ENCODE data around the gene OR6C76. TPM values are rescaled to one million over a fixed set of nuclear protein-coding genes. Genes with fewer than 3 reads are reported as not detected.
"Not testable (repeated sequence)": the region's sequence is repeated elsewhere in the genome, so short reads cannot be mapped to it uniquely, and the experiment has no call there.

The OR6C76 gene
- polyA plus RNA-seq (ENCODE audit: insufficient read length), result not detected

GRCh38 chr12:55425954-55426353 lies at the start of gene OR6C76:
TSS of gene OR6C76 (plus strand) at chr12:55426254. CDS start at chr12:55426254, 0 bp downstream.
- no peak for DNase-seq

- DNase-seq, result no peak
Measured at GRCh38 chr12:55385891-55386290, 40.2 kb upstream of the OR6C76 start.

- DNase-seq, result no peak
Measured at GRCh38 chr12:55392032-55392795, 33.8 kb upstream of the OR6C76 start.

- no peak for DNase-seq
Measured at GRCh38 chr12:55396326-55396725, 29.7 kb upstream of the OR6C76 start.

- DNase-seq, result no peak
Measured at GRCh38 chr12:55400229-55400628, 25.8 kb upstream of the OR6C76 start, which contains the start of gene OR6C65. TSS of gene OR6C65 (plus strand) at chr12:55400529. CDS start at chr12:55400529, 0 bp downstream.

- DNase-seq, result no peak
Measured at GRCh38 chr12:55407866-55408265, 18.2 kb upstream of the OR6C76 start.

- not testable (repeated sequence) for DNase-seq
Measured at GRCh38 chr12:55409133-55409532, 16.9 kb upstream of the OR6C76 start.

- not testable (repeated sequence) for DNase-seq
Measured at GRCh38 chr12:55412138-55412537, 13.9 kb upstream of the OR6C76 start.

GRCh38 chr12:55413498-55414388 lies 12.3 kb upstream of the OR6C76 start:
- DNase-seq, result not testable (repeated sequence)

GRCh38 chr12:55414396-55414823 lies 11.6 kb upstream of the OR6C76 start:
- DNase-seq, result not testable (repeated sequence)

- not testable (repeated sequence) for DNase-seq
Measured at GRCh38 chr12:55414889-55415288, 11.2 kb upstream of the OR6C76 start.

- no peak for DNase-seq
Measured at GRCh38 chr12:55416961-55417360, 9.1 kb upstream of the OR6C76 start.

- no peak for DNase-seq
Measured at GRCh38 chr12:55420307-55420962, 5.6 kb upstream of the OR6C76 start.

- DNase-seq, result no peak
Measured at GRCh38 chr12:55428331-55429243, 2.5 kb downstream of the OR6C76 start.

- not testable (repeated sequence) for DNase-seq
Measured at GRCh38 chr12:55441233-55441632, 15.2 kb downstream of the OR6C76 start.

- no peak for DNase-seq
Measured at GRCh38 chr12:55443776-55444175, 17.7 kb downstream of the OR6C76 start, which contains the start of gene OR6C2. TSS of gene OR6C2 (plus strand) at chr12:55444076. CDS start at chr12:55452214, 8,138 bp downstream.

- DNase-seq, result no peak
Measured at GRCh38 chr12:55445357-55445756, 19.3 kb downstream of the OR6C76 start.

GRCh38 chr12:55446326-55446725 lies 20.3 kb downstream of the OR6C76 start:
- no peak for DNase-seq

GRCh38 chr12:55448825-55449224 lies 22.8 kb downstream of the OR6C76 start:
- no peak for DNase-seq

- not testable (repeated sequence) for DNase-seq
Measured at GRCh38 chr12:55464926-55465325, 38.9 kb downstream of the OR6C76 start.

GRCh38 chr12:55467836-55468235 lies 41.8 kb downstream of the OR6C76 start:
- DNase-seq, result no peak

Measured in hindlimb muscle (tissue), 1 donor.